ENCODE data around the gene PROSER2.

Gene PROSER2

DNA sequence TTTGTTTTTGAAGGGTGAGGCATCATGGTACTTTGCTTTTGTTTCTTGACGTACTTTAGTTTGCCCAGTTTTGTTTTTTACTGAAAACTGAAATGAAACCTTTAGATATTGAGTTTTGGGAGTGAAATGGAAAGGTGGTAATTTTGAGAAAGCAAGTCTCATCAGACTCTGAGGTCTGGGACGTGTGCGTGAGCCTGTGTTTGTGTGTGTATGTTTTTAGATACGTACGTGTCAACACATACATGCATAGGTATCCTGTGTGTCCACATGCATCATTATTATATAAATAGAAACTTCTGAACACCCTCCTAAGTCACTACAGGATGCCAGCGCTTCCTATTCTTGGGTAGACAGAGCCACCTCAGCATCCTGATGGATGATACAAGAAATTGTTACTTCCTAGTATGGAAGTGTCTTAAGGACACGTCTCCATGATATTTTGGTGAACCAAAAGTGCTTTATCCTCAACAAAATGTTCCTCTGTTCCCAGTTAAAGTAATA, 47.8 kb downstream of the PROSER2 start:
- no peak overlapping the region for H3K27ac ChIP-seq
- TF ChIP-seq, protein P1, sequence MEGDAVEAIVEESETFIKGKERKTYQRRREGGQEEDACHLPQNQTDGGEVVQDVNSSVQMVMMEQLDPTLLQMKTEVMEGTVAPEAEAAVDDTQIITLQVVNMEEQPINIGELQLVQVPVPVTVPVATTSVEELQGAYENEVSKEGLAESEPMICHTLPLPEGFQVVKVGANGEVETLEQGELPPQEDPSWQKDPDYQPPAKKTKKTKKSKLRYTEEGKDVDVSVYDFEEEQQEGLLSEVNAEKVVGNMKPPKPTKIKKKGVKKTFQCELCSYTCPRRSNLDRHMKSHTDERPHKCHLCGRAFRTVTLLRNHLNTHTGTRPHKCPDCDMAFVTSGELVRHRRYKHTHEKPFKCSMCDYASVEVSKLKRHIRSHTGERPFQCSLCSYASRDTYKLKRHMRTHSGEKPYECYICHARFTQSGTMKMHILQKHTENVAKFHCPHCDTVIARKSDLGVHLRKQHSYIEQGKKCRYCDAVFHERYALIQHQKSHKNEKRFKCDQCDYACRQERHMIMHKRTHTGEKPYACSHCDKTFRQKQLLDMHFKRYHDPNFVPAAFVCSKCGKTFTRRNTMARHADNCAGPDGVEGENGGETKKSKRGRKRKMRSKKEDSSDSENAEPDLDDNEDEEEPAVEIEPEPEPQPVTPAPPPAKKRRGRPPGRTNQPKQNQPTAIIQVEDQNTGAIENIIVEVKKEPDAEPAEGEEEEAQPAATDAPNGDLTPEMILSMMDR (conservative IDR thresholded peaks at IDR 0.05; ENCODE audit: low read depth), result no peak
- DNase-seq (ENCODE audit: low spot score), result no peak
- CTCF ChIA-PET, result no interaction called here
- POLR2A ChIA-PET (ENCODE audit: low non-redundant PET), result no interaction called here

DNA sequence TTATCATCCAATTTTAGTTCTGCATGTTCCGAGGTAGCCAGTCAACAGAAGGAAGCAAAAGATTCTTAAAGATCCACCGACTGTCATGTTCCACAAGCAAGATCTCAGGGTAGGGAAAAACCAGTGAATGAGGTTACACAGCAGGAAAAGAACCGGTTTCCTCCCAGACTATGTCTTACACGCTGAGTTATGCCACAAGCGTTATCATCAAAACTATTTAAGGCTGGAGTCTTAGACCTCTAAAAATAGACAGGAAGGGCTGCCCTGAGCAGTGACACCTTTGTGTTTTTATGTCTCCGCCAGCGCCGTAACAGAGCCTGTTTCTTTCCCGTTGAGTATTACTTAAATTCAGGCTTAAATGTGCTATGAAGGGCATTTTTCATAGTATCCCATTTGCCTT, 48.3 kb downstream of the PROSER2 start:
- no peak for DNase-seq (ENCODE audit: low spot score)
- ChIA-PET POLR2A (ENCODE audit: low non-redundant PET) (no interaction called here), CTCF (no interaction called here)
- TF ChIP-seq, protein P1 (conservative IDR thresholded peaks at IDR 0.05; ENCODE audit: low read depth), result no peak
- no peak overlapping the region for H3K27ac ChIP-seq

DNA sequence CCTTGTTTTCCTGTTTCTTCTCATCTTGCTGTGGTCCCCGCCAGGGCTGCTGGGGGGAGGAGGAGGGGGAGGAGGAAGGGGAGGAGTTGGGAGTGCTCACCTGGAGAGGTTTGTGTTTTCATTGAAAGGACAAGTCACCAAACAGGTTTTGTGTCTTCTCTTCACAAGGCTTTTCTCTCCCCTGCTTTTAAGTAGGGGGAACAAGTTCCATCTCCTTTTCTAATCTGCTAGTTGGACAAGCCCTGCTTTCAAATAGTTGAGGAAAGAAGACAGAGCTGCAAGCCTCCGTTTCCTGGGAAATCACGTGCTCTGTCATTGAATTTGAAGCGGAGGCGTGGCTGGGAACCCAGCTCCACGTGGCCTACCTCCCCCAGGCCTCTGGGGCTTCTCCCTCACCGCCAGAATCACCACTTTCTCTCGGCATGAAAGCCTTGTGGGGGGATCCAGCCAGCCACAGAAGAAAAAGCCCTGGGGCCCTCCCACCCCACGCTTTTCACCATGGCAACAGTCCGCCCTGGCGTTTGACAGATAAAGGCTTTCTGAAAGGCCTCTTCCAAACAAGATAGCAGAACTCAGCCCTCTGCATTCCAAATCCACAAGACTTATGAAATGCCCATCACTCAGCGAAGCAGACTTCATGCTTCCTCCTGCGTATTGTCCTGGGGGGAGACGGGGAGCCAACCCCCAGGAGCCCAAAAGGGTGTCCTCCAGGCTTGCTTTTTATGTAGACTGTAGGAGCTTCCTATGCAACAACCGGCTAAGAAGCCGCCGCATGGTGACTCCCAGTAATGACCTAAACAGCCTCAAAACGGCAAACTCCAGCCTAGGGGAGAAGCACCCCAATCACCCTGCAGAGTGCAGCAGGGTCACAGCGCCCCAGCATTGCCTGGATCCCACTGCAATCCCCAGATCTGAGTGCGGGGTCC, 51.7 kb downstream of the PROSER2 start:
- ChIA-PET POLR2A (ENCODE audit: low non-redundant PET) (no interaction called here), CTCF (no interaction called here)
- DNase-seq (ENCODE audit: low spot score), result peak; percentile 77
- peak overlapping the region; percentile 93 for H3K27ac ChIP-seq
- TF ChIP-seq, protein P1 (conservative IDR thresholded peaks at IDR 0.05; ENCODE audit: low read depth), result no peak

DNA sequence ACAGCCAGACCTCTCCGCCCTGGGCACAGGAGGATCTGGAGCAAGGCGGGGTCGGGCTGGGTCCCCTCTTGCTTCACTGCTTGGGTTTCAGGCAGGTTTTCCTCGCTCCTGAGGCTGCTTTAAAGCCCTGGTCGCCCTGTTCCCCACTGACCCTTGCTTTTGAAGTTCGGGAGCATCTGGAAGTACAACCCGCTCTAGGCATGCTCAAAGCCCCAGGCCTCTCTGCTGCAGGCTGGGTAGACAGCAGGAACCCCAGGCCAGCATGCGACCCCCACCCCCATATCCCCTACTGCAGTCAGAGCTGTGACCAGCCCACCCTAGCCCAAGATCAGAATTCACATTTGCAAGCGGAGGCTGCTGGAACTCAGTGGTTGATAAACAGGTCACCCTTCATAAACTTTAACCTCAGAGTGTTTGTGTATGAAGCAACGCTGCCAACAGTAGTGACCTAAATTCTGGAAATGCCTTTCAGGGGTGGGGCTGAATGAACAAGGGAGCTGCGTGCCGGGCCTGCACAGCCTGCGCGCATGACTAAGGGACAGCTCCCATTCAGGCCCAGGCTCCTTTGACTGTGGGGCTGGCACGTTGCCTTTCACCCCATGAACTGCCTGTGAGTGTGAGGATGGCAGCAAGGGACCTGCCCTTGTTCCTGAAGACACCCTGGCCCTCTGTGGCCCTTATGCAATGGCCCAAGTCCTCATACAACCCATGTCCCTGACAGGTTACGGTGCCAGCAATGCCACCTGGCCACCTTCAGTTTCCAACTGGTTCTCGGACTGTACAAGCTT, 52.5 kb downstream of the PROSER2 start:
- H3K27ac ChIP-seq, result peak overlapping the region; percentile 93
- DNase-seq (ENCODE audit: low spot score), result peak; percentile 95
- POLR2A ChIA-PET (ENCODE audit: low non-redundant PET), result no interaction called here
- TF ChIP-seq, protein P1 (conservative IDR thresholded peaks at IDR 0.05; ENCODE audit: low read depth), result no peak
- CTCF ChIA-PET, result no interaction called here

DNA sequence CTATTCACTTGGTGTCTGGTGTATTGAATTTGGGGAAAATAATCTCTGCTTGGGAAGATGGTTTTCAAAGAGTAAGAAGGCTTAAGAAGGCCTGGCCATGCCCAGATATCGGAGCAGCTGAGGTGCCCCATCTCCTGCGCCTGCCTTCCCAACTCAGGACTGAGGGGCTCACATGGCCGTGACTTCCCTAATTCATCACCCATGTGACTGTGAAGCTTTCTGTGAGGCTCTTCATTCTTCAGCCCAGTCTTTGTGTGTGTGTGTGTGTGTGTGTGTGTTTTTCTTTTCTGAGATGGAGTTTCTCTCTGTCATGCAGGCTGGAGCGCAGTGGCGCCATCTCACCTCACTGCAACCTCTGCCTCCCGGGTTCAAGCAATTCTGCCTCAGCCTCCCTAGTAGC, 53.2 kb downstream of the PROSER2 start:
- ChIA-PET POLR2A (ENCODE audit: low non-redundant PET) (no interaction called here), CTCF (no interaction called here)
- TF ChIP-seq, protein P1 (conservative IDR thresholded peaks at IDR 0.05; ENCODE audit: low read depth), result no peak
- H3K27ac ChIP-seq, result peak overlapping the region; percentile 93
- no peak for DNase-seq (ENCODE audit: low spot score)

DNA sequence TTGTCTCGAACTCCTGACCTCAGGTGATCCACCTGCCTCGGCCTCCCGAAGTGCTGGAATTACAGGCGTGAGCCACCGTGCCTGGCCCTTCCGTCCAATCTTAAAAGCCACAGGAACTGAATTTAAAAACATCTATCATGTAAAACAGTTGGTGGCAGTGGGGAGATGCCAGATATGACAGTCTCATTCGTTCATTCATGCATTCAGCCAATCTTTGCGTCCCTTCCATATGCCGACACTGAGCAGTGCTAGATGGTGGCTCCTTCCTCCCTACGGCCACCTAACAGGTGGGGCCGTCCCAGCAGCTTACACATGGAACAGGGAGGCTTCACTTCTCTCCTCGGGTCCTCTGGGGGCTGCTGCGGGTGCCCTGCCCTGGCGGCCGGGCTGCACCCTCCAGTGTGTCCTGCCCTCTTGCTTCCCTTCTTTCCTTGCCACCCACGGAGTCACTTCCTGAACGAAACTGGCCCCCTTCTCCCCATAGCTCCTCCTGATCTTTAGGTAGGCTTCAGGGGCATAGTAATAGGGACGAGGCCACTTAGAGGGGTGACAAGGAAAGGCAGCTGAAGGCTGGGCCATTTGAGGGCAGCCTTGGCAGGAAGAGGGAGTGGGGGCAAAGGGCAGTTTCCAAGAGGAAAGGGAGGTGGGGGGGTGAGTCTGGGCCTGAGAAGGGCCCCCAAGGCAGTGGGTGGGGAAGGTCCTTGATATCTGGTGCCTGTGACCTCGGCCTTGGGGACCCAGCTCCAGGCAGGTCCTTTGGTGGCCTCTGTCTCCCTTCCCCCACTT, 53.8 kb downstream of the PROSER2 start:
- TF ChIP-seq, protein P1 (conservative IDR thresholded peaks at IDR 0.05; ENCODE audit: low read depth), result no peak
- ChIA-PET POLR2A (ENCODE audit: low non-redundant PET) (no interaction called here), CTCF (no interaction called here)
- DNase-seq (ENCODE audit: low spot score), result no peak
- H3K27ac ChIP-seq, result peak overlapping the region; percentile 93
